Activated T-helper 17 cell treated with anti-CD3 and anti-CD28 coated beads, Interleukin-2, amount 50 U/mL, for 72 hours (primary cell): ENCODE measurements around the gene EMX2. TPM values are rescaled to one million over a fixed set of nuclear protein-coding genes. Genes with fewer than 3 reads are reported as not detected.

Source experiments
- ATAC-seq: fragments of 150-1000 bp; cut with Tn5 transposase; replicated peaks from 2 replicates; pipeline ENCODE4 v1.10.0; 2021; ENCODE audit warnings: mild to moderate bottlenecking, moderate library complexity
- H3K27ac Mint-ChIP-seq: one replicate; pipeline ENCODE4 v1.8.0; 2022; ENCODE audit warnings: mixed read lengths
- H3K27me3 Mint-ChIP-seq: one replicate; pipeline ENCODE4 v1.8.0; 2022; ENCODE audit warnings: mixed read lengths
- H3K36me3 Mint-ChIP-seq: one replicate; pipeline ENCODE4 v1.8.0; 2022; ENCODE audit warnings: low read depth, mild to moderate bottlenecking, mixed read lengths
- H3K4me1 Mint-ChIP-seq: one replicate; pipeline ENCODE4 v1.8.0; 2022; ENCODE audit warnings: mixed read lengths
- H3K4me3 Mint-ChIP-seq: one replicate; pipeline ENCODE4 v1.8.0; 2022; ENCODE audit warnings: mild to moderate bottlenecking, mixed read lengths
- H3K9me3 Mint-ChIP-seq: one replicate; pipeline ENCODE4 v1.8.0; 2022; ENCODE audit warnings: mixed read lengths
- total RNA-seq, 2 donors: library from RNA; stranded (reverse); gene quantifications; one replicate each; pipeline ENCODE4 v1.2.3, GENCODE V29; 2022

The EMX2 gene
- total RNA-seq, 2 donors from 2014 or later: not detected

GRCh38 chr10:117554241-117554814, 11.8 kb downstream of the EMX2 start:
- peaks cover 5% of the 10 kb centered on the region for H3K36me3 Mint-ChIP-seq
- H3K4me1 Mint-ChIP-seq: peaks cover 4% of the 10 kb centered on the region
- no peaks in the 10 kb centered on the region for H3K9me3 Mint-ChIP-seq
- no peak overlapping the region for H3K27ac Mint-ChIP-seq
- H3K4me3 Mint-ChIP-seq: no peak overlapping the region
- no peak for ATAC-seq
- peaks cover 59% of the 10 kb centered on the region for H3K27me3 Mint-ChIP-seq

- Mint-ChIP-seq H3K27me3 (peaks cover 56% of the 10 kb centered on the region), H3K4me1 (peaks cover 4% of the 10 kb centered on the region), H3K9me3 (no peaks in the 10 kb centered on the region), H3K36me3 (peaks cover 5% of the 10 kb centered on the region), H3K27ac (no peak overlapping the region), H3K4me3 (no peak overlapping the region)
- ATAC-seq: no peak
Measured at GRCh38 chr10:117555017-117555416, 12.5 kb downstream of the EMX2 start.

GRCh38 chr10:117555863-117556262, 13.3 kb downstream of the EMX2 start:
- Mint-ChIP-seq H3K27me3 (peaks cover 49% of the 10 kb centered on the region), H3K36me3 (peaks cover 5% of the 10 kb centered on the region), H3K27ac (no peak overlapping the region), H3K4me3 (no peak overlapping the region), H3K9me3 (no peaks in the 10 kb centered on the region), H3K4me1 (peaks cover 4% of the 10 kb centered on the region)
- no peak for ATAC-seq

GRCh38 chr10:117556356-117556755, 13.8 kb downstream of the EMX2 start:
- Mint-ChIP-seq H3K27me3 (peaks cover 46% of the 10 kb centered on the region), H3K9me3 (no peaks in the 10 kb centered on the region), H3K4me3 (no peak overlapping the region), H3K4me1 (peaks cover 4% of the 10 kb centered on the region), H3K27ac (no peak overlapping the region), H3K36me3 (peaks cover 5% of the 10 kb centered on the region)
- ATAC-seq: no peak

GRCh38 chr10:117559712-117560111, 17.2 kb downstream of the EMX2 start:
- no peaks in the 10 kb centered on the region for H3K36me3 Mint-ChIP-seq
- H3K4me1 Mint-ChIP-seq: no peaks in the 10 kb centered on the region
- no peak overlapping the region for H3K4me3 Mint-ChIP-seq
- peaks cover 29% of the 10 kb centered on the region for H3K27me3 Mint-ChIP-seq
- ATAC-seq: no peak
- H3K27ac Mint-ChIP-seq: no peak overlapping the region
- no peaks in the 10 kb centered on the region for H3K9me3 Mint-ChIP-seq

GRCh38 chr10:117560942-117561341, 18.4 kb downstream of the EMX2 start:
- H3K27ac Mint-ChIP-seq: no peak overlapping the region
- H3K4me3 Mint-ChIP-seq: no peak overlapping the region
- peaks cover 24% of the 10 kb centered on the region for H3K27me3 Mint-ChIP-seq
- no peaks in the 10 kb centered on the region for H3K36me3 Mint-ChIP-seq
- no peaks in the 10 kb centered on the region for H3K9me3 Mint-ChIP-seq
- no peaks in the 10 kb centered on the region for H3K4me1 Mint-ChIP-seq
- no peak for ATAC-seq

- H3K4me3 Mint-ChIP-seq: no peak overlapping the region
- H3K27ac Mint-ChIP-seq: no peak overlapping the region
- no peaks in the 10 kb centered on the region for H3K36me3 Mint-ChIP-seq
- peaks cover 21% of the 10 kb centered on the region for H3K27me3 Mint-ChIP-seq
- no peaks in the 10 kb centered on the region for H3K4me1 Mint-ChIP-seq
- no peaks in the 10 kb centered on the region for H3K9me3 Mint-ChIP-seq
- ATAC-seq: no peak
Measured at GRCh38 chr10:117562220-117562619, 19.7 kb downstream of the EMX2 start.

GRCh38 chr10:117562896-117563737, 20.6 kb downstream of the EMX2 start:
- Mint-ChIP-seq H3K9me3 (no peaks in the 10 kb centered on the region), H3K4me1 (no peaks in the 10 kb centered on the region), H3K36me3 (no peaks in the 10 kb centered on the region), H3K27ac (no peak overlapping the region), H3K27me3 (peaks cover 24% of the 10 kb centered on the region), H3K4me3 (no peak overlapping the region)
- no peak for ATAC-seq

- Mint-ChIP-seq H3K4me1 (no peaks in the 10 kb centered on the region), H3K4me3 (no peak overlapping the region), H3K9me3 (no peaks in the 10 kb centered on the region), H3K27ac (no peak overlapping the region), H3K27me3 (peaks cover 19% of the 10 kb centered on the region), H3K36me3 (no peaks in the 10 kb centered on the region)
- ATAC-seq: no peak
Measured at GRCh38 chr10:117563780-117564179, 21.2 kb downstream of the EMX2 start.

GRCh38 chr10:117565068-117565467, 22.5 kb downstream of the EMX2 start:
- ATAC-seq: no peak
- Mint-ChIP-seq H3K36me3 (no peaks in the 10 kb centered on the region), H3K9me3 (no peaks in the 10 kb centered on the region), H3K4me3 (no peak overlapping the region), H3K27me3 (peaks cover 15% of the 10 kb centered on the region), H3K4me1 (no peaks in the 10 kb centered on the region), H3K27ac (no peak overlapping the region)

- H3K4me1 Mint-ChIP-seq: no peaks in the 10 kb centered on the region
- no peaks in the 10 kb centered on the region for H3K9me3 Mint-ChIP-seq
- H3K27ac Mint-ChIP-seq: no peak overlapping the region
- peaks cover 32% of the 10 kb centered on the region for H3K27me3 Mint-ChIP-seq
- no peak for ATAC-seq
- H3K4me3 Mint-ChIP-seq: no peak overlapping the region
- H3K36me3 Mint-ChIP-seq: no peaks in the 10 kb centered on the region
Measured at GRCh38 chr10:117568334-117568733, 25.8 kb downstream of the EMX2 start.

GRCh38 chr10:117569610-117570390, 27.3 kb downstream of the EMX2 start:
- ATAC-seq: no peak
- Mint-ChIP-seq H3K4me3 (no peak overlapping the region), H3K36me3 (no peaks in the 10 kb centered on the region), H3K27me3 (peaks cover 31% of the 10 kb centered on the region), H3K4me1 (no peaks in the 10 kb centered on the region), H3K9me3 (no peaks in the 10 kb centered on the region), H3K27ac (no peak overlapping the region)

GRCh38 chr10:117570880-117571279, 28.3 kb downstream of the EMX2 start:
- ATAC-seq: no peak
- H3K27ac Mint-ChIP-seq: no peak overlapping the region
- no peaks in the 10 kb centered on the region for H3K36me3 Mint-ChIP-seq
- H3K4me1 Mint-ChIP-seq: no peaks in the 10 kb centered on the region
- no peaks in the 10 kb centered on the region for H3K9me3 Mint-ChIP-seq
- H3K27me3 Mint-ChIP-seq: peaks cover 27% of the 10 kb centered on the region
- no peak overlapping the region for H3K4me3 Mint-ChIP-seq

GRCh38 chr10:117574498-117575146, 32.1 kb downstream of the EMX2 start:
- Mint-ChIP-seq H3K9me3 (no peaks in the 10 kb centered on the region), H3K4me1 (no peaks in the 10 kb centered on the region), H3K27ac (no peak overlapping the region), H3K36me3 (no peaks in the 10 kb centered on the region), H3K4me3 (no peak overlapping the region), H3K27me3 (peaks cover 36% of the 10 kb centered on the region)
- no peak for ATAC-seq
